ENCODE results near the gene DLG2.

DLG2 gene

DNA sequence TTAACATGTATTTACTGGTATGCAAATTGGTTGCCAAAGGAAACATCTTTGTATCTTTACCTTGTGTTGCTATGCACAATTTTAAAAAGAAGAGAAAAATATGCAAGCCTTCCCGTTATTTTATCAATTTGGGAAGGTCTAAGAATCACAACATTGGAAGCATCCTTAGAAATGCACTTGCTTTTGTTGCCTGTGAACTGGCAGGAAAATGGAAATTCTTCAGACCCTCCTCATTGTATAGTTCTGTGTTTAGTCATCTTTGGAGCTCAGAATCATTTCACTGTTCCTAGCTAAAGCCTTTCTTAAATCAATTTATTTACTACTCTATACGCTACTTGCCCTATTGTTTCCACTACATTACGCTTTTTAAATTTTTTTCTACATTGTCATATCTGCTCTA is 574.5 kb downstream of the DLG2 start:
- H3K9me3 ChIP-seq (ENCODE audit: low read length) = no peaks in the 10 kb centered on the region
- no peaks in the 10 kb centered on the region for H3K79me2 ChIP-seq (ENCODE audit: insufficient read depth, low read length)
- H3K4me3 ChIP-seq (ENCODE audit: low read depth, low read length, poor library complexity, severe bottlenecking) = no peak overlapping the region
- no peaks in the 10 kb centered on the region for H3K9me2 ChIP-seq (ENCODE audit: low read depth, low read length)
- H3K4me1 ChIP-seq (ENCODE audit: insufficient read depth, low read length, severe bottlenecking) = no peaks in the 10 kb centered on the region
- no peak overlapping the region for H2AFZ ChIP-seq (ENCODE audit: low read length)
- H3K9ac ChIP-seq (ENCODE audit: low read length) = no peak overlapping the region
- no peaks in the 10 kb centered on the region for H3K36me3 ChIP-seq (ENCODE audit: insufficient read depth, low read length)
- H3K27me3 ChIP-seq (ENCODE audit: insufficient read depth, low read length) = no peaks in the 10 kb centered on the region
- H3F3A ChIP-seq (ENCODE audit: insufficient read depth, low read length) = no peaks in the 10 kb centered on the region
- no peak overlapping the region for H3K4me2 ChIP-seq (ENCODE audit: low read length)
- no peaks in the 10 kb centered on the region for H4K20me1 ChIP-seq (ENCODE audit: insufficient read depth, low read length)
- no peak for TF ChIP-seq EZH2 (IDR thresholded peaks at IDR 0.05; ENCODE audit: borderline replicate concordance, low read length)
- TF ChIP-seq, protein P1, sequence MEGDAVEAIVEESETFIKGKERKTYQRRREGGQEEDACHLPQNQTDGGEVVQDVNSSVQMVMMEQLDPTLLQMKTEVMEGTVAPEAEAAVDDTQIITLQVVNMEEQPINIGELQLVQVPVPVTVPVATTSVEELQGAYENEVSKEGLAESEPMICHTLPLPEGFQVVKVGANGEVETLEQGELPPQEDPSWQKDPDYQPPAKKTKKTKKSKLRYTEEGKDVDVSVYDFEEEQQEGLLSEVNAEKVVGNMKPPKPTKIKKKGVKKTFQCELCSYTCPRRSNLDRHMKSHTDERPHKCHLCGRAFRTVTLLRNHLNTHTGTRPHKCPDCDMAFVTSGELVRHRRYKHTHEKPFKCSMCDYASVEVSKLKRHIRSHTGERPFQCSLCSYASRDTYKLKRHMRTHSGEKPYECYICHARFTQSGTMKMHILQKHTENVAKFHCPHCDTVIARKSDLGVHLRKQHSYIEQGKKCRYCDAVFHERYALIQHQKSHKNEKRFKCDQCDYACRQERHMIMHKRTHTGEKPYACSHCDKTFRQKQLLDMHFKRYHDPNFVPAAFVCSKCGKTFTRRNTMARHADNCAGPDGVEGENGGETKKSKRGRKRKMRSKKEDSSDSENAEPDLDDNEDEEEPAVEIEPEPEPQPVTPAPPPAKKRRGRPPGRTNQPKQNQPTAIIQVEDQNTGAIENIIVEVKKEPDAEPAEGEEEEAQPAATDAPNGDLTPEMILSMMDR (IDR thresholded peaks at IDR 0.05; ENCODE audit: low read length) = no peak
- H3K27ac ChIP-seq (ENCODE audit: low read depth, low read length, poor library complexity, severe bottlenecking) = no peak overlapping the region

- no peak overlapping the region for H3K4me2 ChIP-seq (ENCODE audit: low read length)
- H3K9ac ChIP-seq (ENCODE audit: low read length) = no peak overlapping the region
- H3K27ac ChIP-seq (ENCODE audit: low read depth, low read length, poor library complexity, severe bottlenecking) = no peak overlapping the region
- H3K9me2 ChIP-seq (ENCODE audit: low read depth, low read length) = no peaks in the 10 kb centered on the region
- H4K20me1 ChIP-seq (ENCODE audit: insufficient read depth, low read length) = no peaks in the 10 kb centered on the region
- H3K4me1 ChIP-seq (ENCODE audit: insufficient read depth, low read length, severe bottlenecking) = no peaks in the 10 kb centered on the region
- no peaks in the 10 kb centered on the region for H3K36me3 ChIP-seq (ENCODE audit: insufficient read depth, low read length)
- H3K27me3 ChIP-seq (ENCODE audit: insufficient read depth, low read length) = no peaks in the 10 kb centered on the region
- H3K79me2 ChIP-seq (ENCODE audit: insufficient read depth, low read length) = no peaks in the 10 kb centered on the region
- no peaks in the 10 kb centered on the region for H3K9me3 ChIP-seq (ENCODE audit: low read length)
- no peak overlapping the region for H2AFZ ChIP-seq (ENCODE audit: low read length)
- no peak overlapping the region for H3K4me3 ChIP-seq (ENCODE audit: low read depth, low read length, poor library complexity, severe bottlenecking)
- no peaks in the 10 kb centered on the region for H3F3A ChIP-seq (ENCODE audit: insufficient read depth, low read length)
- TF ChIP-seq, protein P1 (IDR thresholded peaks at IDR 0.05; ENCODE audit: low read length) = no peak
- TF ChIP-seq EZH2 (IDR thresholded peaks at IDR 0.05; ENCODE audit: borderline replicate concordance, low read length) = no peak
These were observed 578.3 kb downstream of the DLG2 start for GRCh38 chr11:85048801-85049200.

GRCh38 chr11:85045716-85046115 is 581.4 kb downstream of the DLG2 start:
- H3K4me1 ChIP-seq (ENCODE audit: insufficient read depth, low read length, severe bottlenecking) = no peaks in the 10 kb centered on the region
- no peaks in the 10 kb centered on the region for H3F3A ChIP-seq (ENCODE audit: insufficient read depth, low read length)
- H3K4me3 ChIP-seq (ENCODE audit: low read depth, low read length, poor library complexity, severe bottlenecking) = no peak overlapping the region
- no peak overlapping the region for H3K9ac ChIP-seq (ENCODE audit: low read length)
- no peak for TF ChIP-seq EZH2 (IDR thresholded peaks at IDR 0.05; ENCODE audit: borderline replicate concordance, low read length)
- TF ChIP-seq, protein P1 (IDR thresholded peaks at IDR 0.05; ENCODE audit: low read length) = no peak
- no peak overlapping the region for H3K27ac ChIP-seq (ENCODE audit: low read depth, low read length, poor library complexity, severe bottlenecking)
- H3K9me3 ChIP-seq (ENCODE audit: low read length) = no peaks in the 10 kb centered on the region
- H3K4me2 ChIP-seq (ENCODE audit: low read length) = no peak overlapping the region
- H3K36me3 ChIP-seq (ENCODE audit: insufficient read depth, low read length) = no peaks in the 10 kb centered on the region
- H4K20me1 ChIP-seq (ENCODE audit: insufficient read depth, low read length) = no peaks in the 10 kb centered on the region
- H3K27me3 ChIP-seq (ENCODE audit: insufficient read depth, low read length) = no peaks in the 10 kb centered on the region
- no peaks in the 10 kb centered on the region for H3K79me2 ChIP-seq (ENCODE audit: insufficient read depth, low read length)
- no peaks in the 10 kb centered on the region for H3K9me2 ChIP-seq (ENCODE audit: low read depth, low read length)
- no peak overlapping the region for H2AFZ ChIP-seq (ENCODE audit: low read length)

All from OCI-LY1 (cell line).